NOMO-1 treated with dmso at 0.1 percent for 144 hours (cell line): ENCODE results near the gene RRAGC.
"Not testable (repeated sequence)": the region's sequence is repeated elsewhere in the genome, so short reads cannot be mapped to it uniquely, and the experiment has no call there.

ENCODE experiments used
- DNase-seq: peaks from one replicate; lab custom pipeline; 2025; ENCODE audit not compliant: unreplicated experiment; lab: John Stamatoyannopoulos, UW

Gene RRAGC

GRCh38 chr1:38858833-38859560, 575 bp downstream of the RRAGC start:
- DNase-seq = peak; percentile 20

GRCh38 chr1:38852780-38853179, 6.8 kb downstream of the RRAGC start:
- no peak for DNase-seq

GRCh38 chr1:38848071-38848470, 11.5 kb downstream of the RRAGC start:
- peak; percentile 36 for DNase-seq

- DNase-seq = no peak
Measured at GRCh38 chr1:38846210-38846609, 13.4 kb downstream of the RRAGC start.

DNA sequence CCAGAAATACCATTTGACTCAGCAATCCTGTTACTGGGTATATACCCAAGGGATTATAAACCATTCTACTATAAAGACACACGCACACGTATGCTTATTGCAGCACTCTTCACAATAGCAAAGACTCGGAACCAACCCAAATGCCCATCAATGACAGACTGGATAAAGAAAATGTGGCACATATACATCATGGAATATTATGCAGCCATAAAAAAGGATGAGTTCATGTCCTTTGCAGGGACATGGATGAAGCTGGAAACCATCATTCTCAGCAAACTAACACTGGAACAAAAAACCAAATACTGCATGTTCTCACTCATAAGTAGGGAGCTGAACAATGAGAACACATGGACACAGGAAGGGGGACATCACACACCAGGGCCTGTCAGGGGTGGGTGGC, 14.5 kb downstream of the RRAGC start:
- DNase-seq = not testable (repeated sequence)

GRCh38 chr1:38840281-38840680, 19.3 kb downstream of the RRAGC start:
- DNase-seq = no peak

- DNase-seq = no peak
Measured at GRCh38 chr1:38839363-38839762, 20.2 kb downstream of the RRAGC start.

DNA sequence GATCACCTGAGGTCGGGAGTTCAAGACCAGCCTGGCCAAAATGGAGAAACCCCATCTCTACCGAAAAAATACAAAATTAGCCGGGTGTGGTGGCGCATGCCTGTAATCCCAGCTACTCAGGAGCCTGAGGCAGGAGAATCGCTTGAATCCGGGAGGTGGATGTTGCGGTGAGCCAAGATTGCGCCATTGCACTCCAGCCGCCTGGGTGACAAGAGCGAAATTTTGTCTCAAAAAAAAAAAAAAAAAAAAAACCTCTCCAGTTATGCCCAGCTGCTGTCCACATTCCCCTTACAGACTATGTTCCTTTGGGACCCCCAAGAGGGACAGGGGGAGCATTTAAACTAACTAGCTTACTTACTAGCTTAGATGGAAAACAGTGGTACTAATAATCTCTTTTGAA, 23.3 kb downstream of the RRAGC start:
- DNase-seq = not testable (repeated sequence)

- peak; percentile 54 for DNase-seq
Measured at GRCh38 chr1:38834937-38835827, 24.4 kb downstream of the RRAGC start.

GRCh38 chr1:38834221-38834782, 25.3 kb downstream of the RRAGC start:
- peak; percentile 82 for DNase-seq

DNA sequence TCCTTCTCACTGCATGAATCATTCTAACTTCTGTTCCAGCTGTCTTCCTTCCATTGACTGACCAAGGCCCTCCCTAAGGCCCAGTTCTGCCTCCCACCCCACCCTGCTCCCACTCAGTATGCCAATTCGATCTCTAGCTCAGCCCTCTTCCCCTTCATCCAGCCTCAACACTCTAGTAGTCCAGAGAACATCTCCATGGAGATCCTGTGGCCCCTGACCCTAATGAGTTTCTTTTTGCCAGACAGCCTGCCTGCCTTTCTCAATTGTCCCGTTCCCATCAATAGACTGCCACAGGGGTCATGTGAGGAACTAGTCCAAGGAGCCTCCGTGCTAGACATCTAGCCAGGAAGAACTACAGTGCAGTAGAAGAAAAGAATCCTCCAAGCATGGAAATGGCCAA, 26.4 kb downstream of the RRAGC start:
- DNase-seq = no peak

DNA sequence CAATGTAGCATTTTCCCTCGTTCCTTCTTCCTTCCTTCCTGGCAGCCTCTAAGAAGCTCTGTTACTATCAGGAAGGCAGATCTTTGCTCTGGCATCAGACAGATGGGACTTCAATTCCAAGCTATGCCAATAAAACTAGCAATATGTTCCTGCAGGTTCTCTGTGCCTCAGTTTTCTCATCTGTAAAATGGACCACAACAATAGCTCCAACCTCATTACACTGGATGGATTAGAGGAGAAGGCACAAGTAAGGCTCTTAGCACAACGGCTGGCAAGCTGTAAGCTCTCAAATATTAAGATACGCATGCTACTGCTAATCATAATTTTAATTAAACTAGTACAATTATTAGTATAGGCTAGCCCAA, 27.2 kb downstream of the RRAGC start:
- no peak for DNase-seq

DNA sequence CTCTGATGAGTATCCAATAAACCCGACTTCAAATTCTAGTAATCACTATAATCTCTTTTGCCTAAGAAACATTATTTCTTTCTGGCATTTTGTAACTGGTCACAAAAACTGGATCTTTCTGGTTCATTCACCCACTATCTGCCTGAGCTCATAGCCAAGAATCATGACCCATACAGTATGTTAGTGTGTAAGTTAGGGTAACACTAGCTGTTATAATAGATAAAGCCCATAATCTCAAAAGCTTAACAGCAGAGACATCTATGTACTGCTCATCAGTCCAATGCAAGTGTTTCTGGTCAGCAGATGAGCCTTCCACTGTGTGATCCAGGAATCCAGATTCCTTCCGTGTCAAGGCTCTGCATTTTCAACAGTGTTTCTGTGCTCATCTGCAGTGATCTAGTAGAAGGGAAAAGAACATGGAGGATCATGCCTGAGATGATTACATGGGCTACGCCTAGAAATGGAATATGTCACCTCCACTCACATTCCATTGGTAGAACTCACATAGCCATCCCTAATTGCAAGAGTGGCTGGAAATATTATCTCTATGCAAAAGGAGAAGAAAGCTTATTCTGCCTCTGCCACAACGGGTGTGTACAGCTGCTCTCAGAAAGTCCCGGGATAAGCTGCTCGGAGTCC, 27.7 kb downstream of the RRAGC start:
- no peak for DNase-seq

- no peak for DNase-seq
Measured at GRCh38 chr1:38829368-38829767, 30.2 kb downstream of the RRAGC start.

- no peak for DNase-seq
Measured at GRCh38 chr1:38827318-38827717, 32.3 kb downstream of the RRAGC start.

DNA sequence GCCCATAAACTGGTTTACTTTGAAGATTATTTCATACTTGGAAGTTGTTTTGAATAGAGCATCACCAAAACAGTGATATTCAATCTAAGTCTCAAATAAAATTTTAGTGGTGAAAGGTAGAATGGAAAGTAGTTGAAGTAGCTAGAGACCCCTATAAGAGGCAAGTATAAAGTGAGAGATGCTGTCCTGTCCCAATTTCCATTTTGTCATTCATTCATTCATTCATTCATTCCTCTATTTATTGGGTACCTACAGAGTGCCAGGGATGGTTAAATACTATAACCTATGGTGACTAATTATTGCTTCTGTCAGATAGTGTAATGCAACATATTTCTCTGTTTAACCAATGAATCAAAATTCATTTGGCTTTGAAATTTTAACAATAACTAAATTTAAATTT, 32.7 kb downstream of the RRAGC start:
- no peak for DNase-seq

GRCh38 chr1:38826262-38826661, 33.3 kb downstream of the RRAGC start:
- no peak for DNase-seq

- no peak for DNase-seq
Measured at GRCh38 chr1:38820860-38821259, 38.7 kb downstream of the RRAGC start.

DNA sequence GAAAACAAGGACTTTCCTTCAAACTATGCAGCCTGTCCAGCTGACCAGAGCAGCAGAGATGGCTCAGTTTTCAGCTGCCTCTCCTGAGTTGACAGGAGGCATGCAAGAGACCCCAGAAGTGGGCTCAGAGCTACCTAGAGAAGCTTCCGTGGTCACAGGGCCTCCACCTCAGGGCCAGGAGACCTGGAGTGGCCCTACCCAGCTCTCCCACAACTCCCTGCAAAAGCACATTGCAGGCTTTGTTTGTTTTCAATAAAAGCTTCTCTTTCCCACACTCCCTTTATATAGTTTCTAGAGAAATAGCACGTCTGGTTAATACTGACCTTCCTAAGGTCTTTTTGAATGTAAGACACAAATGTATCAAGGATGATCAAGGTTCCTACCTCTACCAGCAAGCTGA, 40.1 kb downstream of the RRAGC start:
- DNase-seq = no peak

GRCh38 chr1:38819040-38819439, 40.5 kb downstream of the RRAGC start:
- DNase-seq = no peak

DNA sequence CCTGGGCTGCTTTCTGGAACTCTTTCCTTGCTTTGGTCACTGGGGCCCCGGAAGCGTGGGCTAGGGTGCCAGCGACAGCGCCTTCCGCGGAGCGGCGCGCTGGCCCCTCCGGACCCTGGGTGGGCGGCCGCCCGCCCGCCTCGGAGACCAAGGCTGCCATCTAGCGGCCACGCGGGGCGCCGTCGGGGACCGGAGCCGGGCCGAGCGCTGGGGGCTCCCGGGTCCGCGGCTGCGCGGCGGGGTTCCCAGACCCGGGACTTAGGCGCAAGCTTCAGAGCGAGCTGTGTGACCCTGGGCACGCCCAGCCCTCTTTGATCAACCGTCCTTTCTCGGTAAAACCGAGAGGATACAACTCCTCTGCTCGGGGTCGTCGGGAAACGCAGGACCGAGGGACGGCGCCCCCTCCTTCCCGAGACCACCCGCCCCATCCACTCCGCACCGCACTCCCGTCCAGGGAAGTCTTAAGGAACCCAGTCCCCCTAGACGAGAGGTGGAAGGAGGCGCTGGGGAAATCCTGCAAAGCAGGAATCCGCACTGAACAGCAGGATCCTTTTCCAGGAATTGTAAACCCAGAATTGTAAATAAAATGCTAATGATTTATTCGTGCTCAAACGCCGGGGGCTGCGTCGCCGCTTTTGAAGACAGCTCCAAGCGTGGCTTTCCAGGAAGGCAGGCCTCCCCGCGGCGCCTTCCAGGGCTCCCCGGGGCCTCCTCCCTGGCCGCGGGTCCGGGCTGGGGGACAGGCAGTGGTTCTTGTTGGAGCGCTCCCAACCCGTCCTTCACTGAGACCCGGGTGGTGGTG, 41.2 kb downstream of the RRAGC start:
- DNase-seq = no peak
